ENCODE results near the gene CA10. TPM values are rescaled to one million over a fixed set of nuclear protein-coding genes. Genes with fewer than 3 reads are reported as not detected.

CA10 gene
- total RNA-seq, 1 experiment from 2014 or later: not detected

GRCh38 chr17:51830451-51830850 lies 328.1 kb downstream of the CA10 start:
- TF ChIP-seq CTCF (IDR thresholded peaks at IDR 0.05; ENCODE audit: unreplicated experiment): no peak

GRCh38 chr17:51828901-51829300 lies 329.6 kb downstream of the CA10 start:
- TF ChIP-seq CTCF (IDR thresholded peaks at IDR 0.05; ENCODE audit: unreplicated experiment): no peak
- Mint-ChIP-seq H3K27me3 (ENCODE audit: unreplicated experiment) (peaks cover 76% of the 10 kb centered on the region), H3K4me1 (ENCODE audit: low read depth, unreplicated experiment) (no peaks in the 10 kb centered on the region), H3K9me3 (ENCODE audit: low read depth, unreplicated experiment) (no peaks in the 10 kb centered on the region), H3K4me3 (ENCODE audit: low read depth, unreplicated experiment) (no peak overlapping the region), H3K27ac (ENCODE audit: unreplicated experiment) (no peak overlapping the region), H3K36me3 (ENCODE audit: insufficient read depth, unreplicated experiment) (no peaks in the 10 kb centered on the region)
- no TSS peak for BruUV-seq (replicated peaks)
- DNase-seq: no peak
- intact Hi-C loops (cut with micrococcal nuclease; ENCODE audit: unreplicated experiment): no loop called here
- CTCF ChIA-PET: interaction anchor here (1.3 kb wide), 1 partner anchor 8 kb away, joined by 3 read pairs; no protein-coding TSS in a partner anchor

More at GRCh38 chr17:51830451-51830850, 328.1 kb downstream of the CA10 start:
- DNase-seq: no peak
- Mint-ChIP-seq H3K27me3 (ENCODE audit: unreplicated experiment) (peaks cover 91% of the 10 kb centered on the region), H3K9me3 (ENCODE audit: low read depth, unreplicated experiment) (no peaks in the 10 kb centered on the region), H3K27ac (ENCODE audit: unreplicated experiment) (no peak overlapping the region), H3K36me3 (ENCODE audit: insufficient read depth, unreplicated experiment) (no peaks in the 10 kb centered on the region), H3K4me3 (ENCODE audit: low read depth, unreplicated experiment) (no peak overlapping the region), H3K4me1 (ENCODE audit: low read depth, unreplicated experiment) (no peaks in the 10 kb centered on the region)
- intact Hi-C loops (cut with micrococcal nuclease; ENCODE audit: unreplicated experiment): no loop called here
- BruUV-seq (replicated peaks): no TSS peak
- CTCF ChIA-PET: no interaction called here

- H3K27ac Mint-ChIP-seq (ENCODE audit: unreplicated experiment): no peak overlapping the region
- H3K9me3 Mint-ChIP-seq (ENCODE audit: low read depth, unreplicated experiment): peaks cover 2% of the 10 kb centered on the region
- H3K4me1 Mint-ChIP-seq (ENCODE audit: low read depth, unreplicated experiment): no peaks in the 10 kb centered on the region
- no peak overlapping the region for H3K4me3 Mint-ChIP-seq (ENCODE audit: low read depth, unreplicated experiment)
- no peak for DNase-seq
- TF ChIP-seq CTCF (IDR thresholded peaks at IDR 0.05; ENCODE audit: unreplicated experiment): no peak
- intact Hi-C loops (cut with micrococcal nuclease; ENCODE audit: unreplicated experiment): no loop called here
- peaks cover 68% of the 10 kb centered on the region for H3K27me3 Mint-ChIP-seq (ENCODE audit: unreplicated experiment)
- CTCF ChIA-PET: interaction anchor here (0.6 kb wide), 1 partner anchor 273 kb away, joined by 3 read pairs; no protein-coding TSS in a partner anchor
- no peaks in the 10 kb centered on the region for H3K36me3 Mint-ChIP-seq (ENCODE audit: insufficient read depth, unreplicated experiment)
- no TSS peak for BruUV-seq (replicated peaks)
These were observed 331.4 kb downstream of the CA10 start for GRCh38 chr17:51827140-51827539.

- H3K9me3 Mint-ChIP-seq (ENCODE audit: low read depth, unreplicated experiment): peaks cover 2% of the 10 kb centered on the region
- CTCF ChIA-PET: interaction anchor here (0.6 to 1.7 kb wide), 9 partner anchors 8 to 777 kb away, joined by 3 to 11 read pairs (median 4); no protein-coding TSS in a partner anchor
These were observed 337.7 kb downstream of the CA10 start for GRCh38 chr17:51820766-51821165.

More at GRCh38 chr17:51820766-51821165, 337.7 kb downstream of the CA10 start:
- Mint-ChIP-seq H3K4me3 (ENCODE audit: low read depth, unreplicated experiment) (no peak overlapping the region), H3K27ac (ENCODE audit: unreplicated experiment) (no peak overlapping the region), H3K4me1 (ENCODE audit: low read depth, unreplicated experiment) (peaks cover 34% of the 10 kb centered on the region), H3K27me3 (ENCODE audit: unreplicated experiment) (peaks cover 23% of the 10 kb centered on the region), H3K36me3 (ENCODE audit: insufficient read depth, unreplicated experiment) (no peaks in the 10 kb centered on the region)
- BruUV-seq (replicated peaks): no TSS peak
- intact Hi-C loops (cut with micrococcal nuclease; ENCODE audit: unreplicated experiment): no loop called here
- TF ChIP-seq CTCF (IDR thresholded peaks at IDR 0.05; ENCODE audit: unreplicated experiment): no peak
- no peak for DNase-seq

All from Calu3 (cell line).